Activated CD8-positive, alpha-beta memory T cell treated with anti-CD3 and anti-CD28 coated beads for 4 hours (primary cell): ENCODE results near the gene TACO1.
A peak's percentile ranks its signal among the peaks of the same experiment; 100 is the strongest.

Experiments
- DNase-seq, 2 donors: peaks; one replicate each; pipeline ENCODE4 v3.0.0-alpha.2; 2020; ENCODE audit warnings: low read depth in 2 of 2

Gene TACO1

GRCh38 chr17:63600569-63601438 is at the start of gene TACO1:
Gene TACO1 (plus strand): TSS chr17:63600895. CDS start chr17:63601084, 189 bp downstream.
- peak; percentile 54 to 55 for DNase-seq

GRCh38 chr17:63552211-63552610 is 48.5 kb upstream of the TACO1 start:
- no peak for DNase-seq

GRCh38 chr17:63555500-63556156 is 45.1 kb upstream of the TACO1 start:
- no peak for DNase-seq

GRCh38 chr17:63557416-63557815 is 43.3 kb upstream of the TACO1 start:
- no peak for DNase-seq

- no peak for DNase-seq
Observed at GRCh38 chr17:63558441-63558840, 42.3 kb upstream of the TACO1 start.

- DNase-seq, result no peak
Observed at GRCh38 chr17:63561819-63562218, 38.9 kb upstream of the TACO1 start.

GRCh38 chr17:63563339-63563738 is 37.4 kb upstream of the TACO1 start:
- DNase-seq, result no peak

GRCh38 chr17:63564562-63564961 is 36.1 kb upstream of the TACO1 start:
- DNase-seq, result no peak

- no peak for DNase-seq
Observed at GRCh38 chr17:63567229-63567628, 33.5 kb upstream of the TACO1 start.

GRCh38 chr17:63568563-63568962 is 32.1 kb upstream of the TACO1 start:
- DNase-seq, result no peak

- DNase-seq, result no peak
Observed at GRCh38 chr17:63571632-63572310, 28.9 kb upstream of the TACO1 start.

GRCh38 chr17:63573634-63574033 is 27.1 kb upstream of the TACO1 start:
- DNase-seq, result no peak

GRCh38 chr17:63578027-63578768 is 22.5 kb upstream of the TACO1 start:
- DNase-seq, result no peak

GRCh38 chr17:63578769-63579111 is 22.0 kb upstream of the TACO1 start:
- DNase-seq, result no peak

- DNase-seq, result no peak
Observed at GRCh38 chr17:63579633-63580032, 21.1 kb upstream of the TACO1 start.

- no peak for DNase-seq
Observed at GRCh38 chr17:63587770-63588169, 12.9 kb upstream of the TACO1 start.

- no peak for DNase-seq
Observed at GRCh38 chr17:63588797-63589196, 11.9 kb upstream of the TACO1 start.

GRCh38 chr17:63589646-63590045 is 11.0 kb upstream of the TACO1 start:
- no peak for DNase-seq

- no peak for DNase-seq
Observed at GRCh38 chr17:63592797-63593196, 7.9 kb upstream of the TACO1 start.

- DNase-seq, result no peak
Observed at GRCh38 chr17:63595132-63595531, 5.6 kb upstream of the TACO1 start.

- DNase-seq, result no peak
Observed at GRCh38 chr17:63596856-63597586, 3.7 kb upstream of the TACO1 start.
